GM23338 (cell line): ENCODE results near the gene OR4K1.
"Not testable (repeated sequence)": the region's sequence is repeated elsewhere in the genome, so short reads cannot be mapped to it uniquely, and the experiment has no call there.

Source experiments
- CREB1 ChIP-seq: fragments of 250-450 bp; sonication (Bioruptor Pico); IDR thresholded peaks from 2 replicates; pipeline ENCODE4 v1.5.0; 2020; ENCODE audit warnings: low read depth, mild to moderate bottlenecking, moderate library complexity
- ETS1 ChIP-seq: IDR thresholded peaks from 2 replicates; pipeline ENCODE4 v1.6.1; 2016; ENCODE audit warnings: antibody characterized with exemption
- EZH2 ChIP-seq: fragments of 200-600 bp; sonication (generic); IDR thresholded peaks from one replicate; pipeline ENCODE4 v1.8.0; 2017; ENCODE audit warnings: antibody characterized with exemption, mild to moderate bottlenecking, low read depth; ENCODE audit not compliant: unreplicated experiment
- POLR2AphosphoS5 ChIP-seq: IDR thresholded peaks from 2 replicates; pipeline ENCODE4 v1.6.1; 2016; ENCODE audit warnings: antibody characterized with exemption, low read depth
- ZNF331 ChIP-seq: fragments of 250-450 bp; sonication (Bioruptor Pico); IDR thresholded peaks from 2 replicates; pipeline ENCODE4 v1.5.0; 2020; ENCODE audit warnings: low read depth, mild to moderate bottlenecking, moderate library complexity
- TF ChIP-seq, protein P1 (sequence below), 2 experiments: fragments of 200-600 bp in 1 of 2; sonication (generic) in 1 of 2; conservative IDR thresholded peaks; 2 replicates each; pipeline versions ENCODE4 v1.5.1 to v1.6.1; 2016 to 2017; ENCODE audit warnings: antibody characterized with exemption in 2 of 2, low read depth in 2 of 2, mild to moderate bottlenecking in 2 of 2, moderate library complexity in 1 of 2

GRCh38 chr14:19969735-19970134, 39.0 kb downstream of the OR4K1 start:
- TF ChIP-seq, protein P1, sequence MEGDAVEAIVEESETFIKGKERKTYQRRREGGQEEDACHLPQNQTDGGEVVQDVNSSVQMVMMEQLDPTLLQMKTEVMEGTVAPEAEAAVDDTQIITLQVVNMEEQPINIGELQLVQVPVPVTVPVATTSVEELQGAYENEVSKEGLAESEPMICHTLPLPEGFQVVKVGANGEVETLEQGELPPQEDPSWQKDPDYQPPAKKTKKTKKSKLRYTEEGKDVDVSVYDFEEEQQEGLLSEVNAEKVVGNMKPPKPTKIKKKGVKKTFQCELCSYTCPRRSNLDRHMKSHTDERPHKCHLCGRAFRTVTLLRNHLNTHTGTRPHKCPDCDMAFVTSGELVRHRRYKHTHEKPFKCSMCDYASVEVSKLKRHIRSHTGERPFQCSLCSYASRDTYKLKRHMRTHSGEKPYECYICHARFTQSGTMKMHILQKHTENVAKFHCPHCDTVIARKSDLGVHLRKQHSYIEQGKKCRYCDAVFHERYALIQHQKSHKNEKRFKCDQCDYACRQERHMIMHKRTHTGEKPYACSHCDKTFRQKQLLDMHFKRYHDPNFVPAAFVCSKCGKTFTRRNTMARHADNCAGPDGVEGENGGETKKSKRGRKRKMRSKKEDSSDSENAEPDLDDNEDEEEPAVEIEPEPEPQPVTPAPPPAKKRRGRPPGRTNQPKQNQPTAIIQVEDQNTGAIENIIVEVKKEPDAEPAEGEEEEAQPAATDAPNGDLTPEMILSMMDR (conservative IDR thresholded peaks at IDR 0.05; ENCODE audit: low read depth in 2 of 2) = not testable (repeated sequence)
- not testable (repeated sequence) for TF ChIP-seq ETS1; CREB1 (CRISPR knock-in tag); POLR2AphosphoS5; ZNF331 (CRISPR knock-in tag); EZH2
